Mucosa of stomach (tissue), 1 donor: ENCODE measurements around the gene TTC21A.

Experiments
- H3K27me3 ChIP-seq: one replicate; pipeline ENCODE4 v1.7.0; 2013; ENCODE audit warnings: mild to moderate bottlenecking, low read length; ENCODE audit not compliant: control insufficient read depth, insufficient read depth
- H3K36me3 ChIP-seq: one replicate; pipeline ENCODE4 v1.7.0; 2013; ENCODE audit warnings: low read length; ENCODE audit not compliant: control insufficient read depth, insufficient read depth
- H3K4me1 ChIP-seq: one replicate; pipeline ENCODE4 v1.7.0; 2013; ENCODE audit warnings: mild to moderate bottlenecking, low read length; ENCODE audit not compliant: control insufficient read depth, insufficient read depth
- H3K4me3 ChIP-seq: one replicate; pipeline ENCODE4 v1.7.0; 2013; ENCODE audit warnings: low read length
- H3K9ac ChIP-seq: one replicate; pipeline ENCODE4 v1.7.0; 2013; ENCODE audit warnings: mild to moderate bottlenecking, low read length, moderate library complexity
- H3K9me3 ChIP-seq: one replicate; pipeline ENCODE4 v1.7.0; 2013; ENCODE audit warnings: mild to moderate bottlenecking, low read length, moderate library complexity; ENCODE audit not compliant: control insufficient read depth
- donor health status: Pancreatic carcinoma.

Gene TTC21A

DNA sequence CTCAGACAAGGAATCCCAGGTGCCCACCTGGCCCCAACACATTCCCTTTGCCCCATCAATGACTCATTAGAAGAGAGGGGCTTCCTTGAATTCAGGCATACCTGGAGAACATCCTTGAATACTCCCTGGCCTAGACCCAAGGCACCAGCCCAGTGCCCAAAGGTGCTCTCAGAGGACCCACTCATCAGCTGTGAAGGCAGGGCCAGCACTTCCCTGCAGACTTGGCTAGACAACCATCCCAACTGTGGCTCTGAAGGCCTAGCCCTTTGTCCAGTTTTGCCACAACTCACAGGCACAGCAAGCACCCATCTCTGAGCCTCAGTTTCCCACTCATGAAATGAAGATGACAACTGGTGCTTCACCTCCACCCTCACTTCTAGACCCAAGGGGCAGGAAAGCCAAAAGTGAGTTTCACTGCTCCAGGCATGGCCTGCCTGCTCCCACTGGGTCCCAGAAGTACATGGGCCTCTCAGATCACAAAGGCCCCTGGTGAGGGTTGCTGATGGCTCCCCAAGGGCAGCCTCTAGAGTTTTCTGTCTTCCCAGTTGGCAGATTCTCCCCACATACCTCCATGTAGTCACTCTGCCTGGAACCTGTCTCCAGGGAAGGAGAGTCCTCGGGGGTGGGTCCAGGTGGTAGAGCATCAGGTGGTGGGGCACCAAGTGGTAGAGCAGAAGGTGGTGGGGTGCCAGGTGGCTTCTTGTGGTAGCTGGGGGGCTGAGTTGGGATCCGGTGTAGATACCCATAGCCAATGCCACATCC, 7.6 kb upstream of the TTC21A start:
- peaks cover 13% of the 10 kb centered on the region for H3K4me1 ChIP-seq
- peaks cover 47% of the 10 kb centered on the region for H3K36me3 ChIP-seq
- H3K9ac ChIP-seq = no peak overlapping the region

DNA sequence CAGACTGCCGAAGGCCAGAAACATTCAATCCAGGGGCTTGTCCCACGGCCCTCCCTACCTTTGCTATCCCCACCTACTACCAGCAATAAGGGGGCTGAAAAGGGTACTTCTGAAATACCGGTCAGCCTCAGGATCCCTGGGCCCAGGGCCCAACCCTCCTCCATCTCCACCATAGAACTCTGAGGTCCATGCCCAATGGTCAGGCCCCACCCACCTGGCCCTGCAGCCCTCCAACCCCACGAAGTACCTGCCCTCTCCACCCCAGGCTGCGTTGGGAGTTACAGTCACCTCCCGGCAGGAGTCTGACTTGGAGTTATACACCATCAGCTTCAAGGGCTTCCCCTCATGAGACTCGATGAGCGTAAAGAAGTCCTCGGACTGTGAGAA, 7.0 kb upstream of the TTC21A start:
- H3K27me3 ChIP-seq = no peaks in the 10 kb centered on the region
- no peak overlapping the region for H3K4me3 ChIP-seq
- no peaks in the 10 kb centered on the region for H3K9me3 ChIP-seq
- peaks cover 19% of the 10 kb centered on the region for H3K4me1 ChIP-seq
- H3K36me3 ChIP-seq = peaks cover 42% of the 10 kb centered on the region
- no peak overlapping the region for H3K9ac ChIP-seq

More for the DNA sequence above, 7.6 kb upstream of the TTC21A start:
- no peak overlapping the region for H3K4me3 ChIP-seq
- H3K9me3 ChIP-seq = no peaks in the 10 kb centered on the region
- H3K27me3 ChIP-seq = no peaks in the 10 kb centered on the region

DNA sequence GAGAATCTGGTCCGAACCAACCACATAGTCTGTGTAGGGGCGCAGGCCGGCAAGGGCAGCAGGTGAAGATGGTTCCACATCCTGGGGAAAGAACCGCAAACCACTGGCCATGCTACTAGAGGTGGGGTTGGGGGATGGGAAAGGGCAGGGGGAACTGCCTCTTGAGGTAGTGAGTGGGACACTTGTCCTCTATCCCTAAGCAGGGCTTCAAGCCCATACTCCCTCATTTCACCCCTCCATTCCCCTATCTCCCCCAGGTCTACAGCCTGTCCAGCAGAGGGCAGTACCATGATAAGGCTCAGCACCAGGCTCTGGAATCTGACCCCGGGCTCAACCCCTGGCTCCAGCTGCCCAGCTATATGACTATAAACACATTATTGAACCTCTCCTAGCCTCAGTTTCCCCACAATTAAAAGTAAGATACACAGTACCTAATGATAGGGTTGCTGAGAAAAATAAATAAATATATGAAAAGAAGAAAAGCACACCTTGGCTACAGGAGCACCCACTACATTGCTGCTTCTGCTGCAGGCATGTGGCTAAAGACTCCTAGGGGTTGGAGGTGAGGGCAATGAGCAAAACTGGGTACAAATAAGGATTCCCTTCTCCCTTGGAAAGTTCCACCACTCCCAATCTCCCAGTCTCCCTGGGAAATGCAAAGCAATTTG, 6.3 kb upstream of the TTC21A start:
- Histone ChIP-seq H3K27me3 (no peaks in the 10 kb centered on the region), H3K9me3 (no peaks in the 10 kb centered on the region), H3K36me3 (peaks cover 42% of the 10 kb centered on the region), H3K9ac (no peak overlapping the region), H3K4me3 (no peak overlapping the region), H3K4me1 (peaks cover 25% of the 10 kb centered on the region)

DNA sequence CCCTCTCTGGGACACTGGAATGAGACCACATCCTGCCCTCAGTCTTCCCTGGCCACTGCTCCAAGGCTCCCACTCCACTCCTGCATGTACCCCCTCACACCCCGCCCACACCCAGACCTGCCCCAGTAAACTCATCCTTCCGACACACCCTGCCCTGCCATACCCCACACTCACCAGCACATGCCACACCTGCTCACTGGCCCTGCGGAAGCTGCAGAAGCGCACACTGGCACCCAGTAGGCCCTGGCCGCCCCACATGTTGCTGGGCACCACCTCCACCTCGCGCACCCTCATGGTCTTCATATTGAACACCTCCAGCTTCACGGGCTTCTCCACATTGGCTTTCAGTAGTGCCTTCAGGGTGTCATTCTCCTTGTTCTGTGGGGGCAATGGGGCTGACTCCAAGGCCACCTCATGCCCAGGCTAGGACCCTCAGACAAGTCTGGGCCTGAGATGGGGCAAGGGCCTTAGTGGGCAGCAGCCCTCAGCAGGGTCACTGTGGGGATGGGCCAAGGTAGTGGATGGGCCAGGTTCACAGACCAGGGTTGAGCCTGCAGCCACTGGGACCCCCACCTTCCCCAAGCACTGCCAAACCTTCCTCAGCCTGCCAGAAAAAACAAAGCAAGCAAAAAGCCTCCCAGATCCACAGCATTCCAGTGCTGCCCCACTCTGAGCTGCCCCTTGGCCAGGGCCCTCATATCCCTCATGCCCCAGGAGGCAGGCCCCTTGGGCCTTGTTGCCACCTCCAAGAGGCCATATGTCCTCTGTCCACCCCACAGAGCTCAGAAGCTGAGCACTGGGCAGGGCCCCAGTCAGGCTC, 4.8 kb upstream of the TTC21A start:
- H3K4me1 ChIP-seq = peaks cover 32% of the 10 kb centered on the region
- H3K9me3 ChIP-seq = no peaks in the 10 kb centered on the region
- H3K27me3 ChIP-seq = no peaks in the 10 kb centered on the region
- H3K36me3 ChIP-seq = peaks cover 31% of the 10 kb centered on the region
- H3K4me3 ChIP-seq = no peak overlapping the region
- no peak overlapping the region for H3K9ac ChIP-seq

DNA sequence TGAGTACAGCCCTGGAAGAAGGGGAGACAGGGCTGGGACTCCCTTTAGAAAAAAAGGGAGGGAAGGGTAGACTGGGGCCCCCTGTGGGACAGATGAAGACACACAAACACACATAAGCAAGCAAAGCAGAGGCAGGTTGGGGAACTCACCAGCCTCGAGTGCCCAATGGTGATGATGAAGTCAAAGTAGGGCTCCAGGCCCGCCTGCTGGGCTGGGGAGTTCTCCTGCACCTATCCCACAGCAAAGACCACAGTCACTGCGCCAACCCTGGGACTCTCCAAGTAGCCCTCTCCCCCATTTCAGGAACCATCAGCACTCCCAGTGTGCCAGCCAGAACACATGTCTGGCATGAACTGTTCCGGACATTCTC, 4.2 kb upstream of the TTC21A start:
- Histone ChIP-seq H3K36me3 (peaks cover 25% of the 10 kb centered on the region), H3K4me1 (peaks cover 38% of the 10 kb centered on the region), H3K4me3 (no peak overlapping the region), H3K9ac (peak overlapping the region; percentile 24), H3K27me3 (no peaks in the 10 kb centered on the region), H3K9me3 (no peaks in the 10 kb centered on the region)

DNA sequence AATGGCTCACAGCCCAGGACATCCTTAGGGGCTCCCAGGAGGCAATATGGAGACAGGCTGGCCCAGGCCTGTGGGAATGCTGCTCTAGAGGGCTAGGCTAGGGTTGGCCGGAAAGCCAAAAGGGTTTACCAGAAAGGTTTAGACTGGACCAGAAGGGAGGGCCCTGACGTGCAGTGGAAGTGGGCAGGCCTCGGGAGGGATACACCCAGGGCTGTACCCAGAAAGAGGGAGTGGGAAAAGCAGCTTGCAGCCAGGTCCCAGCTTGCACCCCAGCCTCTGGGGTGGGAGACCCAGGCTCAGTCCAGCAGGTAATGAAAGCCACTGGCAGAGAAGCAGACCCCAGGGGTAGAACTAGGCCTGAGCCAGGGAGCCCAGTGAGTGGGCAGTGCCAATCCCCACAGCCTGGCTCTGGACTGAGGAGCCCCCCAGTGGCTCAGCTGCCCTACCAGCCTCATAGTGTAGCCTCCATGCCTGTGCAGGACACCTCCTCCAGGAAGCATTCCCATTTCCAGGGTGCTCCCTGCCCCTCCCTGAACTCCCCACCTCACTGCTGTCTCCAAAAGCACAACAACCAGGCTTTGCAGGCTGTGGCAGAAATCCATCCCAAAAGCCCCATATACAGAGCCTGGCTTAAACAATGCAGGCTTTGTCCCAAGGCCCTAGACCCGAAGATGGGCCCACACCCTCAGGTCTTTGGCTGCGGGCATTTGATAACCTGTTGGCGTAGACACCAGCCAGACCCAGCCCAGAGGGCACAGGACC, 3.5 kb upstream of the TTC21A start:
- H3K4me1 ChIP-seq = peaks cover 44% of the 10 kb centered on the region
- peak overlapping the region; percentile 32 for H3K9ac ChIP-seq
- no peak overlapping the region for H3K4me3 ChIP-seq
- H3K27me3 ChIP-seq = no peaks in the 10 kb centered on the region
- peaks cover 20% of the 10 kb centered on the region for H3K36me3 ChIP-seq
- no peaks in the 10 kb centered on the region for H3K9me3 ChIP-seq

DNA sequence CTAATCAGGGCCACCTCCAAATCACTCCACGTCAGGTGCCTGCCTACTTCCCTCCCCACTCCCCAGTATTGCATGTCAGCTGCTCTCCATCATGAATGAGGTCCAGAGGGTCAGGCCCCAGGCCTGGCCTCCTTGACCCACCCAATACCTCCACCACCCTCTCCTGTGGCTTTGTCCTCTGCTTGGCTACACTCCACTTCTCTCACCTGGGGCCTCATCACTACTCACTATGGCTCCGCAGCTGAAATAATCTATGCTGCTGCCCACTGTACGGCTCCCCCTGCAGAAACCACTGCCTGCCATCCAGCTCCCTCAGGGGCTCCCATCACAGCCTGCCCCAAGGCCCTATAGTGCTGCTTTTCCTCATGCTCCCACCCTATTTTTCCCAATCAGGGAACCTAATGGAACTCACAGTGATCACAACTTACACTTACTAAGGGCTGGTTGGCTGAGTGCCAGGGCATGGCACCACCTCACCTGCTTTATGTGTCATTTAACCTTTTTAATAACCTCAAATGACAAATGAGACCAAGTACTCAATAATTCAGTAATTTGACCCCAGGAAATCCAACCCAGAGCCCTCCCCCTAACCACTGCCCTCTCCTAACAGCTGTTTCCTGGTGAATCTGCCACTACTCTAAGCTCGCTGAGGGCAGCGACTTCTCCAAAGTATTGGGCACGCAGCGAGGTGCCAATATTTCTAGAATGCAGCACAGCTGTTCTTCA, 2.4 kb upstream of the TTC21A start:
- no peak overlapping the region for H3K4me3 ChIP-seq
- peaks cover 44% of the 10 kb centered on the region for H3K4me1 ChIP-seq
- no peak overlapping the region for H3K9ac ChIP-seq
- H3K27me3 ChIP-seq = no peaks in the 10 kb centered on the region
- H3K36me3 ChIP-seq = peaks cover 8% of the 10 kb centered on the region
- H3K9me3 ChIP-seq = no peaks in the 10 kb centered on the region

DNA sequence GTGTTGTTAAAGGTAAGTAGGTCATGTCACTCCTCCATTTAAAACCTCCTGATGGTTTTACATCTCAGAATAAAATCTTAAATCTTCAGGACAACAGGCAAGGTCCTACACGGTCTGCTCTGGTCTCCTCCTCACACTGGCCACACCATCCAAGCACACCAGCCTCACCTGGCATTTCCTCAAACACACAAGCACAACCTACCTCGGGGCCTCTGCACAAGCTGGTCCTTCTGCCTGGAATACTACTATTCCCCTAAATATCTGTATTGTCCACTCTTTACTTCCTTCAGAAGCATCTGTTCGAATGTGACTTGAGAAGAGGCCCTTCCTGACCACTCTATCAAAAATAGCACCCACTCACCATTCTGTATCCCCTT, 1.8 kb upstream of the TTC21A start:
- Histone ChIP-seq H3K4me3 (no peak overlapping the region), H3K27me3 (no peaks in the 10 kb centered on the region), H3K4me1 (peaks cover 44% of the 10 kb centered on the region), H3K9me3 (no peaks in the 10 kb centered on the region), H3K9ac (peak overlapping the region; percentile 96), H3K36me3 (peaks cover 4% of the 10 kb centered on the region)

DNA sequence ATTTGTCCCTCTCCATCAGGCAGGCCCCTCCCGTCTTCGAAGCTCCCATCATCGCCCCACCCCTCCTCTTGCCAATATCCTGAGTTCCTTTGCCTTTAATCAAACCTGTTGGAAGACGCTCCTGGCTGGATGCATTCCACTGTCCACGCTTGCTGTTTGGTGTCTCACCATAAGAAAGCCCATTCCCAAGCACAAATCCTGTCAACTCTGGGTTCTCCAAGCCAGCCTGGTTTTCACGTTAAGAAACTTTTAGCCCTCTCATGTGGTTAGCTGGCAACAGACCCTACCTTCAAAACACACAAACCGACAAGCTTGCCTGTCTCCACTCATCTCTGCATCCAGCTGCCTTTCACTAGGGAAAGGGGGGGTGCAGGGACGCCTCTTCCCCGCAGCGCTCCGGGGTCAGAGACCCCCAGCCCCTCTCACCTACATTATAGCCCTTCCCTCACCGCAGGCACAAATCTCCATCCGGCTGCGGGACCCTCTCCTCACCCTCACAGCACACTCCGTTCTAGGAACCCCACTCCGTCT, 1.1 kb upstream of the TTC21A start:
- Histone ChIP-seq H3K9ac (peak overlapping the region; percentile 96), H3K9me3 (no peaks in the 10 kb centered on the region), H3K36me3 (no peaks in the 10 kb centered on the region), H3K4me1 (peaks cover 44% of the 10 kb centered on the region), H3K4me3 (peak overlapping the region; percentile 40), H3K27me3 (no peaks in the 10 kb centered on the region)

DNA sequence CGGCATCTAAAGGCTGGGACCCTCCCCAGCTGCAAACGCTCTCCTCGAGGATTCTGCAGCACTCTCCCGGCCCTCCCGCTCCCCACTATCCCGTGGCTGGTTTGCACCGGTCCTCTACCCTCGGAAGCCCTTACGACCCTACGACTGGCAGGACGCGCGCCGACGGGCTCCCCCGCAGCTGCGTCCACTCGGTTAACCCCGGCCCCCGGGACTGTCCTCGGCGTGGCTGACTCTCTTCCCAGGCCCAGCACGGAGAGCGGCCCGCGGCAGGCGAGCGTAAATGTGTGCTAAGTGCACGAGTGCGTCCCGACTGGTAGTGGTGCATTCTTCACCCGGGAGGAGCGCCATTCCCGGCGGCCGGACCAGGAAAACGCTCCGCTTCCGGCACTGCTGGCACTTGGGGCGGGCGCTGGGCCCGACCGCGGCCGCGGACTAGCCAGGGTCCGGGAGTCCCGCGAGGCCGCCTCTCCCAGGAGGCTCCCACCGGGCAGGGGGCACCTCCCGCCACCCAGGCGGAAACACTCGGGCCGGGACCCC, 561 bp upstream of the TTC21A start:
- no peaks in the 10 kb centered on the region for H3K36me3 ChIP-seq
- H3K9me3 ChIP-seq = no peaks in the 10 kb centered on the region
- H3K9ac ChIP-seq = peak overlapping the region; percentile 96
- peaks cover 44% of the 10 kb centered on the region for H3K4me1 ChIP-seq
- peak overlapping the region; percentile 40 for H3K4me3 ChIP-seq
- H3K27me3 ChIP-seq = no peaks in the 10 kb centered on the region

DNA sequence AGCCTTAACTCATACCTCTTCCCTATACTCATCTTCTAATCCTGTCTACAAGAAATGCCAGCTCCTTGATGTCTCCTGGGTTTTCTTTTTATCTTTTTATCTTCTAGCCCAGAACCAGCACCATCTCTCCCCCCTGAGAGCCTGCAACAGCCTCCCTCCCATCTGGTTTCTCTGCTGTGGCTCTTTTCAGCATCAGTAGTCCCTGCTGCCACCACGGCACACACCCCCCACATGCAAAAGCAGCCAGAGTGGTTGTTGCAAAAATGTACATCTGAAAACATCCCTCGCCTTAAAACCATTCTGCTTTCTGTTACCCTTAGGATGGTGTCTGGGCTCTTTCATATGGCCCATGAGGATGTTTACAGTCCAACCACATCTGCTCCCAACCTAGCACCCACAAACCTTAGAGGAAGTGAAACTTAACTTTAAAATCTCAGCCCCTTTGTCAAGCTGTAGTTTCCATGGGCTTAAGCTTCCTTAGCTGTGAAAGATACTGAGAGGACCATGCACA, 775 bp downstream of the TTC21A start:
- Histone ChIP-seq H3K4me3 (peak overlapping the region; percentile 40), H3K4me1 (peaks cover 44% of the 10 kb centered on the region), H3K27me3 (no peaks in the 10 kb centered on the region), H3K9me3 (no peaks in the 10 kb centered on the region), H3K36me3 (no peaks in the 10 kb centered on the region), H3K9ac (peak overlapping the region; percentile 96)
